GM12891 (cell line): ENCODE data around the gene SUPT20HL1.

Source experiments
- POLR2A ChIP-seq: IDR thresholded peaks from 2 replicates; pipeline ENCODE4 v1.6.1; 2011; ENCODE audit warnings: low read depth, low read length, control low read depth
- POLR2AphosphoS5 ChIP-seq: IDR thresholded peaks from 2 replicates; pipeline ENCODE4 v1.6.1; 2011; ENCODE audit warnings: low read depth, low read length, control low read depth
- SPI1 ChIP-seq: IDR thresholded peaks from 2 replicates; pipeline ENCODE4 v1.6.1; 2011; ENCODE audit warnings: low read depth, low read length, control low read depth

GRCh38 chrX:24391389-24391788, 30.9 kb downstream of the SUPT20HL1 start:
- TF ChIP-seq SPI1 (no peak), POLR2AphosphoS5 (no peak), POLR2A (no peak)
